ACHN (cell line): ENCODE measurements around the gene JAG1.
A peak's percentile ranks its signal among the peaks of the same experiment; 100 is the strongest.

Experiments
- DNase-seq: peaks from one replicate; pipeline ENCODE4 v3.0.0-alpha.2; 2015
- in situ Hi-C: cut with HindIII; loops from 2 replicates; pipeline ENCODE4 v1.10.0; 2017; ENCODE audit warnings: low sequenced_read_pairs, low pct_ligation_motif_present, low pct_unique_long_range_greater_than_20kb

The JAG1 gene

GRCh38 chr20:10673842-10674683, at the start of gene JAG1:
JAG1 (minus strand) TSS chr20:10673999; CDS start chr20:10673530, 469 bp downstream.
- peak; percentile 90 for DNase-seq
- in situ Hi-C loops, result no loop called here

DNA sequence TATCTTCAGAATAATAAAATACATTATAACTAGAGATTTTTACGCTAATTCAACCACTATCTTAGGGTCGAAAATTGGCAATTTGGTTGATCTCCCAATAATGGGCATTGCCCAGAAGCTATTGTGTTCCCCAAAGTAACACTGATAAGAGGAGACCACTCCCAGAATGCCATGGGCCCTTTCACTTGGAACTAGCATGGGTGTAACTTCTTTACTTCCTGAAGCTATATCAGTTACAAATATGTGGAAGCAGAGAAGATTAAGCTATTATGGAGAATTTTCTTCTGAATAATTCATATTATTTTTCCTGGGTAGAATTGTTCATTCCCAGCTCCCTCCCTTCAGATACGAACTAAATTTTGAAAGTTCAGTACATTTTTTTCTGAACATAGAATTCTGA, 48.2 kb upstream of the JAG1 start:
- in situ Hi-C loops, result no loop called here
- DNase-seq, result no peak

GRCh38 chr20:10721137-10721896, 47.5 kb upstream of the JAG1 start:
- in situ Hi-C loops, result no loop called here
- no peak for DNase-seq

DNA sequence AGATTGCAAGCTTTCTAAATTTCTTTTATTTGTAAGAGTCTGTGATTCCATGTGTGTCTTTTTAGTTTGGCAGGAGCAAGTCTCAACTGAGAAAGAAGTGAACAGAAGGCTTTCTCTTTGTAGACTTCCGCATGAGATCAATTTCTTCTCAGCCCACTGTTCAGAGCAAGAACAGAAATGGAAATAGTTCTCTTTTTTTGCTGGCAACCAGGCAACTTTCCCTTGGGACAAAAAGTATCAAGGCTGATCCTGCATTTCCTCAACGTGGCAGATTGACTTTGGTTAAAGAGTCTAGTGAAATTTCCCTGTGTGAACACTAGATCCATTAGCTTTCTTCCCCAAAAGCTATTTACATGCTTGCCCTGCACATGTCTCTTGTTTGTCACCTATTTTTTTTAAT, 46.8 kb upstream of the JAG1 start:
- in situ Hi-C loops, result no loop called here
- no peak for DNase-seq

- no peak for DNase-seq
- in situ Hi-C loops, result no loop called here
Observed at GRCh38 chr20:10719740-10720385, 46.1 kb upstream of the JAG1 start.

GRCh38 chr20:10718661-10719060, 44.9 kb upstream of the JAG1 start:
- in situ Hi-C loops, result no loop called here
- DNase-seq, result no peak

DNA sequence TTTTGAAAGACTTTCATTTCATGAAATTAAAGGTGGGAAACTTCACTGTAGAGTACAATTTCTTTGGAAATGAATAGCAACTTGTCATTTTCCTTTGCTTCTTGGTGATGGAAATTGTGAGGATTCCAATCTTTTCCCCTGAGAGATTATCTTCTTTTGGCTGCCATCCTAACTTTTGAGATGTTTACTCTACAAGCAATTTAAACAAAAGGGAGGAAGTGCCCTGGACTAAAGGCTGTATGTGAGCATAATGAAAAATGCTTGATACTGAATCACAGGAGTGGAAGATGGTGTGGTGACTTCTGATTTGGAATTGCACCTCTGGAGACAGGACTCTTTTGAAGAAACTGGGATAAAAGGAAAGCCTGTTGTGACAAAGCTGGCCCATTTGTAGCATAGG, 43.1 kb upstream of the JAG1 start:
- in situ Hi-C loops, result no loop called here
- DNase-seq, result no peak

GRCh38 chr20:10715035-10715434, 41.2 kb upstream of the JAG1 start:
- in situ Hi-C loops, result no loop called here
- DNase-seq, result no peak

DNA sequence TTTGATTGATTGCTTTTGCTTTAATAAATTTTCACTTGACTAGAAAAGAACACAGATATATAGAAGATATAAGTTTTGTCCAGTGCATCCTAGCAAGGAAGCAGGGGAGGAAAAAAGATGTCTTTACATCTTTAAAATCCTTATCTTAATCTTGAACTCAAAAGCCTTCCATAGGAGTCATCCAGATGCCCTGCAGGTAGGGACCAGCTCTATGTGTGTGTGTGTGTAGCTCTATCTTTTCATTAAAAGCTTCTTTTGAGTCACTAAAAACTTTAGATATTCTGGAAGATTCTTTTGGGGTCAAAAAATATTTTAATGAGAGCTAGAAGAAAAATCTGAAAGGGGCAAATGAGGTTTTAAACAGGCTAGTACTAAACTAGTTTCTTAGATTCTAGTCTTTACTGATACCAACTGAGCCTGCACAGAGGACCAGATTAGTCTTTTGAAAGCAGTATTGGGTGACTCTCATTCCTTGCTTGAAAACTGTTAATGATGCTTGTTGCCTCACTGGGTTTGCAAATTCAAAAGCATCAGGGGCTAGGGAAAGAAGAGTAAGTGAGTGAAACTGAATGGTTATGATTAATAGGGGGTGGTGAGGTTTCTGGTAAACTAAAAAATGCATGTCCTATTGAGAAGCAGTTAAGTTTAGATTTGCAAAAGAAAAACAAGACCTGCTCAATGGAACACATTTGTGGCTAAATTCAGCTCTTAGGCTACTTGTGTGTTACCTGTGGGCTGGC, 40.6 kb upstream of the JAG1 start:
- no peak for DNase-seq
- in situ Hi-C loops, result no loop called here

- in situ Hi-C loops, result no loop called here
- DNase-seq, result no peak
Observed at GRCh38 chr20:10713161-10713560, 39.4 kb upstream of the JAG1 start.

DNA sequence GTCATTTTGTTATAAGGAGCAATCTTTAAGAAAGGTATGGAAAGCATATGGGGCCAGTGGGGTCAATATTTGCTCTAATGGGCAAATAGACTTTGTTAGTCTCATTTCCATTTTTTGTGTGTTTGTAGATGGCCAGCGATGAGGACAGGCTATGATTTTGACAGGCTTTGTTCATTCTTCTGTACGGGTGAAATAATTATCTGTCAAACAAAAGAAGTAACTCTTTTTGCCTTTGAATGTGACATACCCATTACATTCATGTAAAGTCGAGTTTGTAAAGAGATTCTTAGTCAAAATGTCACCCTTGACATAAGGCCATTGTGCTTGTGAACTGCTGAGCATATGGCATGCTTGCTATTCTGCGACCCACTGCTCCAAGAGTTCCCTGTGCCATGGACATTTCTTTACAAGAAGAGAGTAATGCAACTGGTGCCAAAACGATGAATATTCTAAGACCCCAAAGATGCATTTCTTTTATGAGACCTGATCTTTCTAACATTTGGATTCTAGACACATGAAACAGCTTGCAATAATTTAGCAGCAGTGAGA, 38.2 kb upstream of the JAG1 start:
- in situ Hi-C loops, result no loop called here
- DNase-seq, result no peak

DNA sequence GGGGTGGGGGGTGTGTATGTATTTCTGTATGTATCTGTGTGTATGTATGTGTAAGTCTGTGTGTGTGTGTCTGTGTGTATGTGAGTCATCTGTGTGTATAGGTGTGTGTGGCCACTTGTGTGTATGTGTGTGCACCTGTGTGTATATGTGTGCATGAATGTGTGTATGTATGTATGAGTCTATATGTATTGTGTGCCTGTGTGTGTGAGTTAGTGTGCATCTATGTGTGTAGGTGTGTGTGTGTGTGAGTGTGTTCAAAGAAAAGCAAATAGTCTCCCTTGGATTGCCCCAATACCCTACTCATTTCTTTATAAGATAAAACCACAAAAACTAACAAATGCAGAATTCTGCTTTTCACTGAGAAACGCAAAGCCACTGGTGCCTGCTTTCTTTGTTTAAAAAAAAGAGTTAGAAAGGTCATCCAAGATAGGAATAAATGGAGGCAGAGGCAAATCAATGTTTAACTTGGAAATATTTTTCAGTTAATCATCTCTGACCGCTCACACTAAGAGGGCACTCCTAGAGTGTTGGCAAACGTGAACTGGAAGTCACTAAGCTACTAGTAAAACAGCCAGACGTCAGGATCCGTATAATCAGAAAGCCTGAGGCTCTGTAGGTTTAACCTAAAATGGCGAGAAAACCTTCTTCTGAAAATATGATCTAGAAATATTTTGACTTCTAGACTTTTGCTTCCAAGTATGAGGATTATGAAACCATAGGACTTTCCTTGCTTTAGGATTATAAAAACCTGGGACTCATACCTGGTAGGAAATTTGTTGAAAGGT, 37.4 kb upstream of the JAG1 start:
- peak; percentile 81 for DNase-seq
- in situ Hi-C loops, result no loop called here

- no peak for DNase-seq
- in situ Hi-C loops, result no loop called here
Observed at GRCh38 chr20:10709916-10710315, 36.1 kb upstream of the JAG1 start.

- peak; percentile 64 for DNase-seq
- in situ Hi-C loops, result no loop called here
Observed at GRCh38 chr20:10708351-10709185, 34.8 kb upstream of the JAG1 start.

GRCh38 chr20:10707791-10708190, 34.0 kb upstream of the JAG1 start:
- DNase-seq, result no peak

GRCh38 chr20:10707068-10707467, 33.3 kb upstream of the JAG1 start:
- in situ Hi-C loops, result no loop called here
- DNase-seq, result no peak

More at GRCh38 chr20:10707791-10708190, 34.0 kb upstream of the JAG1 start:
- in situ Hi-C loops, result no loop called here

GRCh38 chr20:10706460-10706811, 32.6 kb upstream of the JAG1 start:
- DNase-seq, result no peak
- in situ Hi-C loops, result no loop called here
